HG03571 (cell line): Measurements from ENCODE around the gene PYY.

Experiments
- ATAC-seq: cut with Tn5 transposase; IDR thresholded peaks from one replicate; pipeline ENCODE4 v1.9.1; 2021; ENCODE audit not compliant: unreplicated experiment

Gene PYY

GRCh38 chr17:43917348-43918025 is 36.3 kb downstream of the PYY start:
- ATAC-seq = no peak

GRCh38 chr17:43917016-43917347 is 36.8 kb downstream of the PYY start:
- ATAC-seq = no peak

GRCh38 chr17:43916385-43916784 is 37.4 kb downstream of the PYY start:
- no peak for ATAC-seq

- no peak for ATAC-seq
Observed at GRCh38 chr17:43915559-43915958, 38.2 kb downstream of the PYY start.

- ATAC-seq = no peak
Observed at GRCh38 chr17:43914451-43914850, 39.3 kb downstream of the PYY start.

- ATAC-seq = no peak
Observed at GRCh38 chr17:43913584-43913983, 40.2 kb downstream of the PYY start.

GRCh38 chr17:43912635-43913304 is 41.0 kb downstream of the PYY start:
- ATAC-seq = no peak

GRCh38 chr17:43911904-43912303 is 41.8 kb downstream of the PYY start:
- ATAC-seq = no peak

GRCh38 chr17:43909537-43910231 is 44.1 kb downstream of the PYY start:
- ATAC-seq = no peak

- no peak for ATAC-seq
Observed at GRCh38 chr17:43907998-43908721, 45.6 kb downstream of the PYY start.

GRCh38 chr17:43907425-43907981 is 46.2 kb downstream of the PYY start, which contains the start of gene MPP2:
TSS of gene MPP2 (minus strand) at chr17:43907536. CDS start at chr17:43904460, 3,076 bp downstream.
- no peak for ATAC-seq

GRCh38 chr17:43906951-43907424 is 46.8 kb downstream of the PYY start:
- no peak for ATAC-seq

- ATAC-seq = no peak
Observed at GRCh38 chr17:43905985-43906852, 47.5 kb downstream of the PYY start.

- ATAC-seq = no peak
Observed at GRCh38 chr17:43905400-43905984, 48.2 kb downstream of the PYY start.
